ENCODE results near the gene KLF9.

GRCh38 chr9:70404261-70404660 is 10.2 kb downstream of the KLF9 start:
- TF ChIP-seq CTCF (IDR thresholded peaks at IDR 0.05) (no peak), POLR2A (IDR thresholded peaks at IDR 0.05) (no peak)
